Smooth muscle cell (in vitro differentiated cells): ENCODE results near the gene RTN4R. TPM values are rescaled to one million over a fixed set of nuclear protein-coding genes. Genes with fewer than 3 reads are reported as not detected.
"Not testable (repeated sequence)": the region's sequence is repeated elsewhere in the genome, so short reads cannot be mapped to it uniquely, and the experiment has no call there.

Experiments
- DNase-seq: peaks from one replicate; lab custom pipeline; 2025; ENCODE audit not compliant: unreplicated experiment; lab: John Stamatoyannopoulos, UW
- H2AFZ ChIP-seq: fragments of 200-600 bp; sonication (generic); 2 replicates; pipeline ENCODE4 v1.6.0; 2016; ENCODE audit warnings: antibody characterized with exemption, low read depth, mild to moderate bottlenecking
- H3F3A ChIP-seq: fragments of 200-600 bp; sonication (generic); 2 replicates; pipeline ENCODE4 v1.6.0; 2017; ENCODE audit warnings: antibody characterized with exemption, low read depth
- H3K27ac ChIP-seq: fragments of 200-600 bp; sonication (generic); 2 replicates; pipeline ENCODE4 v1.5.1; 2016; ENCODE audit warnings: low read depth, mild to moderate bottlenecking
- H3K27me3 ChIP-seq: fragments of 200-600 bp; sonication (generic); 2 replicates; pipeline ENCODE4 v1.6.1; 2016; ENCODE audit warnings: low read depth, mild to moderate bottlenecking
- H3K36me3 ChIP-seq: fragments of 200-600 bp; sonication (generic); 2 replicates; pipeline ENCODE4 v1.5.1; 2016; ENCODE audit warnings: low read depth
- H3K4me1 ChIP-seq: fragments of 200-600 bp; sonication (generic); 2 replicates; pipeline ENCODE4 v1.5.1; 2016; ENCODE audit warnings: low read depth
- H3K4me2 ChIP-seq: fragments of 200-600 bp; sonication (generic); 2 replicates; pipeline ENCODE4 v1.6.0; 2016; ENCODE audit warnings: mild to moderate bottlenecking
- H3K4me3 ChIP-seq: fragments of 200-600 bp; sonication (generic); 2 replicates; pipeline ENCODE4 v1.5.1; 2016; ENCODE audit warnings: mild to moderate bottlenecking
- H3K79me2 ChIP-seq: fragments of 200-600 bp; sonication (generic); 2 replicates; pipeline ENCODE4 v1.6.0; 2016; ENCODE audit warnings: low read depth, mild to moderate bottlenecking
- H3K9ac ChIP-seq: fragments of 200-600 bp; sonication (generic); 2 replicates; pipeline ENCODE4 v1.6.0; 2016; ENCODE audit warnings: low read depth
- H3K9me3 ChIP-seq: fragments of 200-600 bp; sonication (generic); replicated peaks from 2 replicates; pipeline ENCODE4 v1.5.1; 2016; ENCODE audit warnings: low read depth
- H4K20me1 ChIP-seq: fragments of 200-600 bp; sonication (generic); 2 replicates; pipeline ENCODE4 v1.6.0; 2016; ENCODE audit warnings: low read depth
- WGBS: methylation state at CpG from one replicate; pipeline ENCODE4 v1.1.7; 2016; ENCODE audit warnings: low lambda C conversion rate; 5-methylcytosine and 5-hydroxymethylcytosine counted together
- polyA plus RNA-seq: library from polyadenylated mRNA; unstranded; fragments of >200 nt; fragmentation: Nextera tagmentation; extraction: Ambion mirVana; gene quantifications from 2 replicates; pipeline ENCODE4 v1.2.1, GENCODE V29; 2016
- total RNA-seq: library from RNA; depleted of rRNA; stranded (reverse); fragments of >200 nt; gene quantifications from 2 replicates; pipeline ENCODE4 v1.2.3, GENCODE V29; 2014
- TF ChIP-seq, protein P1 (sequence below): fragments of 200-600 bp; sonication (generic); IDR thresholded peaks from 2 replicates; pipeline ENCODE4 v1.5.1; 2017; ENCODE audit warnings: borderline replicate concordance, mild to moderate bottlenecking, antibody characterized with exemption; ENCODE audit not compliant: insufficient read depth, poor library complexity, severe bottlenecking

The RTN4R gene
- total and polyA plus RNA-seq, 2 experiments from 2014 or later: 1.8 to 4.7 TPM

DNA sequence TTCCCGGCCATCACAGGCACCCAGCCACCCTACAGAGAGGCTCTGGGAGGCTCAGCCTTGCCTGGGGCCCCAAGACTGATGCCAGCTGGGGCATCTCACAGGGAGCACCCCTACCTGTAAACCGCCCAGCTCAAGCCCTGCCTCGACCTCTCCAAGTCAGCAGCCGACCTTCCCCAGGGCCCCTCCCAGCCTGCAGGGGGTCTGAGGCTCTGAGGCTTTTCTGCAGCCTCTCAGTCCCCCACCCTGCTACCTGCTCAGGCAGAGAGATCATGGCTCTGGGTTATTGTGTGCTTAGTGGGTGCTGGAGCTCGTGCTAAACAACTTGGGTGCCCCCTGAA, 23.1 kb upstream of the RTN4R start:
- Histone ChIP-seq H4K20me1 (no peaks in the 10 kb centered on the region), H3K27me3 (peaks cover 3% of the 10 kb centered on the region), H3K36me3 (no peaks in the 10 kb centered on the region), H3K4me3 (no peak overlapping the region), H3K9me3 (no peaks in the 10 kb centered on the region), H3K79me2 (no peaks in the 10 kb centered on the region), H3K4me1 (no peaks in the 10 kb centered on the region), H3K4me2 (no peak overlapping the region), H3F3A (no peaks in the 10 kb centered on the region), H2AFZ (no peak overlapping the region), H3K9ac (no peak overlapping the region), H3K27ac (no peak overlapping the region)
- TF ChIP-seq, protein P1, sequence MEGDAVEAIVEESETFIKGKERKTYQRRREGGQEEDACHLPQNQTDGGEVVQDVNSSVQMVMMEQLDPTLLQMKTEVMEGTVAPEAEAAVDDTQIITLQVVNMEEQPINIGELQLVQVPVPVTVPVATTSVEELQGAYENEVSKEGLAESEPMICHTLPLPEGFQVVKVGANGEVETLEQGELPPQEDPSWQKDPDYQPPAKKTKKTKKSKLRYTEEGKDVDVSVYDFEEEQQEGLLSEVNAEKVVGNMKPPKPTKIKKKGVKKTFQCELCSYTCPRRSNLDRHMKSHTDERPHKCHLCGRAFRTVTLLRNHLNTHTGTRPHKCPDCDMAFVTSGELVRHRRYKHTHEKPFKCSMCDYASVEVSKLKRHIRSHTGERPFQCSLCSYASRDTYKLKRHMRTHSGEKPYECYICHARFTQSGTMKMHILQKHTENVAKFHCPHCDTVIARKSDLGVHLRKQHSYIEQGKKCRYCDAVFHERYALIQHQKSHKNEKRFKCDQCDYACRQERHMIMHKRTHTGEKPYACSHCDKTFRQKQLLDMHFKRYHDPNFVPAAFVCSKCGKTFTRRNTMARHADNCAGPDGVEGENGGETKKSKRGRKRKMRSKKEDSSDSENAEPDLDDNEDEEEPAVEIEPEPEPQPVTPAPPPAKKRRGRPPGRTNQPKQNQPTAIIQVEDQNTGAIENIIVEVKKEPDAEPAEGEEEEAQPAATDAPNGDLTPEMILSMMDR: no peak
- 65% methylated on average over 5 of the region's 5 CpGs for WGBS
- no peak for DNase-seq

DNA sequence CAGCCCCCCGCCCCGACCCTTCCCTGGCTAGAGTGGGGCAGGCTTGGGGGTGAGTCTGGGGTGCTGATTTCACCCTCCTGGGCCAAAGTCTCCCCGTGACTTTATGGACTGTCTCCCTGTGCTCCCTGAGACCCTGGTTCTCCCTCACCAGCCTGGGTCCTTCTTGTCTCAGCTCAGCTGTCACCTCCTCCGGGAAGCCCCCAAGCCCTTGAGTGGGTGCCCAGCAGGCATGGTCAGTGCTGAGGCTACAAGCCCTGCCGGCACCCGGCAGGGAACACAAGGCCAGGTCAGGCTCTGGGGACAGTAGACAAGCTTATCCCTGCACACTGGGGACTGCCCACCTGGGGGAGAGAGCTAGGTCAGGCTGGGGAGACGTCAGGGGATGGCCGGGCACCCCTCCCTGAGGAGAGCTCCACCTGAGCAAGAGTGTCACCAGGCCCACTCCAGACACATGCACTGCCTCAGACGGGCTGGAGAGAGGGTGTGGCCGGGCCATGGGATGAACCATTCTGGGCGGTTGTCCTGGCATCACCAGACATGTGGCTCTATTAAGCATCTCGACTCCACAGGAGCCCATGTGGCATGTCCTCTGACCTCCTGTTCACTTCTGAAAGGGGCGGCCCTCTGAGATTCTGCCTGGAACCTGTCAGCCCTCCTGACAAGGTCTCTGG, 22.6 kb upstream of the RTN4R start:
- no peak overlapping the region for H3K4me3 ChIP-seq
- no peak overlapping the region for H2AFZ ChIP-seq
- no peaks in the 10 kb centered on the region for H3K36me3 ChIP-seq
- no peak overlapping the region for H3K9ac ChIP-seq
- H3K79me2 ChIP-seq: no peaks in the 10 kb centered on the region
- H3K27me3 ChIP-seq: peaks cover under 1% of the 10 kb centered on the region
- no peaks in the 10 kb centered on the region for H3K9me3 ChIP-seq
- TF ChIP-seq, protein P1: no peak
- no peaks in the 10 kb centered on the region for H3F3A ChIP-seq
- no peak overlapping the region for H3K4me2 ChIP-seq
- no peak for DNase-seq
- no peaks in the 10 kb centered on the region for H4K20me1 ChIP-seq
- no peaks in the 10 kb centered on the region for H3K4me1 ChIP-seq
- no peak overlapping the region for H3K27ac ChIP-seq
- 87% methylated on average over 13 of the region's 13 CpGs for WGBS

DNA sequence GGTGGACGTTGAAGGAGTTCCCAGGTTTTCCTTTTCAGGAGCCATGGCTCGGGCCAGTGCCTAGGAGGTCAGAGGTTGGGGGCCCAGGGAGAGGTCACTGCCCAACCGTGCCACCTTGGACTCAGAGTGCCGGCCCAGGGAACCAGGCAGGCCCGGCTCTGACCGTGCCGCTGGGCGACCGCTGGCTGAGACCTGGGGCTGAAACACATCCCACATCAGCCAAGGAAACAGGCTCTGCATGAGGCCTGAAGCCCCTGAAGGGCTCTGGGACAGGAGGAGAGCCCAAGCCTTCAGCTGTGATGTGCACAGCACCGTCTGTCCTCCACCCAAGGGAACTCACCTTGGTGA, 21.9 kb upstream of the RTN4R start:
- no peak overlapping the region for H3K9ac ChIP-seq
- no peaks in the 10 kb centered on the region for H3K79me2 ChIP-seq
- 96% methylated on average over 5 of the region's 10 CpGs for WGBS
- TF ChIP-seq, protein P1: no peak
- DNase-seq: no peak
- no peak overlapping the region for H3K4me3 ChIP-seq
- no peaks in the 10 kb centered on the region for H4K20me1 ChIP-seq
- no peak overlapping the region for H3K4me2 ChIP-seq
- no peaks in the 10 kb centered on the region for H3K27me3 ChIP-seq
- H3F3A ChIP-seq: no peaks in the 10 kb centered on the region
- H3K27ac ChIP-seq: no peak overlapping the region
- H3K4me1 ChIP-seq: no peaks in the 10 kb centered on the region
- H3K9me3 ChIP-seq: no peaks in the 10 kb centered on the region
- no peak overlapping the region for H2AFZ ChIP-seq
- H3K36me3 ChIP-seq: no peaks in the 10 kb centered on the region

DNA sequence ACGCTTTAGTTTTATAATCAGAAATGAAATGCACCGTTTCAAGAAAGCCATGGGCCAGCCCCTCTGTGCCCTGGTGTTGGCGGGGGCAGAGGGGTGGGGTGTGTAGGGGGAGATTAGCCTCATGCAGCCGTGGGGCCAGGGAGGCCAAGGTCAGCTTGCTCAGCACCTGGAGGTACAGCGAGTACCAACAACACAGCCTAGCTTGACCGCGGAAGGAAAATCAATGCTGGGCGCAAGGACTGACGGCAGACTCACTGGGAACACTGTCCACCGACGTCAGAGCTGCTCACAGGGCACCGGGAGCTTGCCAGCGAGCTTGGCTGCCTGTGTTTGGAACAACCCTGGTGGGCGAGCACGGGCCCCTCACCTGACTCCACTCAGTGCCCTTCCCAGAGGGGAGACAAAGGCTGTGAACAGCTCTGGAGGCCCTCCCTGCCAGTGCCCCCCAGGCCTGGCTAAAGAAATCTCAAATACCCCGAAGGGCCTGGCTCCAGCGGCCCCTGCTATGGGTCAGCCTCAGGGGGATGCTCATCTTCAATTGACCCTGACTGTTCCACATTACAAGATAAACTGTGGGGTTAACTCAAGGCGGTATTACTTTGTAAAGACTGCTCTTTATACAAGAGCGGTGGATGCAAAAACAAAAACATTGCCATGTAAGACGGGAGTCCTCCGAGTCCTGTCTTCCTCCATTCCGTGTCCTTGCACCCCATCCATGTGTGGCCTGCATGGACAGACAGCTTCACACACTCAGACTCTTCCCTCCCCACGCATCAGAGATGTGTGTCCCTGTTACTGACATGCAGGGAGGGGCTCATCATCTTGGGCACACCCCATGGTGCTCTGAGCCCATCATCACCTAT, 21.3 kb upstream of the RTN4R start:
- H2AFZ ChIP-seq, H3K27ac ChIP-seq, H3K36me3 ChIP-seq, H3K79me2 ChIP-seq, H3K4me3 ChIP-seq, DNase-seq, H3K4me2 ChIP-seq, H3K27me3 ChIP-seq, H3K4me1 ChIP-seq, H3F3A ChIP-seq, H3K9me3 ChIP-seq, H4K20me1 ChIP-seq, H3K9ac ChIP-seq: not testable (repeated sequence)
- WGBS: 89% methylated on average over 22 of the region's 23 CpGs

DNA sequence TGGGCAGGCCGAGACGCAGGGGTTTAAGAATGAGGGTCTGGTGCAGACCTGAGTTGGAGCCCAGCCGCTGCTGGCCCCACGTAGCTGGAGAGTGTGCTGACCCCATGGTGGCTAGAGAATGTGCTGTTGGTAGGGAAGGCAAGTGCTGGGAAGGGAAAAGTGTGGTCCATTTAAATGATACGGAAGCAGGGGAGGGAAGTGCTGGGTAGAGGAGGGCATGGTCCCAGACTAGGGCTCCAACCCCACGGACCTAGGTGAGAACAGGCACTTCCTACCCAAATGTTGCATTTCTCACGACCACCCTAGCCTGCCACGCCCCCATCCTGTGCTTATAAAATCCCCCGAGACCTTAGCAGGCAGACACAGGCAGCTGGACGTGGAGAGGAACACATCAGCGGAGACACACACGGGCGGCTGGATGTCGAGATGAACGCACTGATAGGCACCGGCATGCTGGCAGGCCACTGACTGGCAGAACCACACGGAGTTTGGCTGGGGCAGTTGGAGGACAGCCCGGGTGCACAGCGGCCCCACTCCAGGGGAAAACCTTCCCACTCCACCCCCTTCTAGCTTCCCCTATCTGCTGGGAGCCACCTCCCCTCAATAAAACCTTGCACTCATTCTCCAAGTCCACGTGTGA, 18.8 kb upstream of the RTN4R start:
- 77% methylated on average over 15 of the region's 20 CpGs for WGBS
- H4K20me1 ChIP-seq, H3K9ac ChIP-seq, H3K4me3 ChIP-seq, H3K9me3 ChIP-seq, H2AFZ ChIP-seq, DNase-seq, H3F3A ChIP-seq, H3K36me3 ChIP-seq, H3K4me2 ChIP-seq, H3K4me1 ChIP-seq, H3K27ac ChIP-seq, H3K79me2 ChIP-seq, H3K27me3 ChIP-seq: not testable (repeated sequence)

DNA sequence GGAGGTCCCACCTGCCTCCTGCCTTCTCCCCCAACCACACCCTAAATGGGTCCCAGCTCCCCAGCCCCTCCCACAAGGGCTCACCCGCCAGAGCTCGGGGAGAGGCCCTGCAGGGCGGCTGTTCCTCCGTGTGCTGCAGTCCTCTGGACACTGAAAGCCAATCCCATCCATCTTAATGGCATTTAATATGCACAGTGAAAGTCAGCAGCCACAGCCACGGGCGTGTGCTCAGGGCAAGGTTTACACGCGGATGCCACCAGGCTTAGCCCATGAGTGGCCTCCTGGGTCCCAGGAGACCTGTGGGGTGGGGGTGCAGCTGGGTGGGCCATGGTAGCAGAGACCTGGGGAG, 18.2 kb upstream of the RTN4R start:
- H3K36me3 ChIP-seq, H3K9ac ChIP-seq, H3K27ac ChIP-seq, H3K79me2 ChIP-seq, H3K27me3 ChIP-seq, DNase-seq, H3K9me3 ChIP-seq, H4K20me1 ChIP-seq, H3K4me2 ChIP-seq, H3K4me3 ChIP-seq, H3F3A ChIP-seq, H2AFZ ChIP-seq, H3K4me1 ChIP-seq: not testable (repeated sequence)
- WGBS: 53% methylated on average over 8 of the region's 8 CpGs
